DOHH2 (cell line): ENCODE data around the gene P2RX6.

ENCODE experiments used
- H3F3A ChIP-seq: fragments of 200-600 bp; sonication (generic), shearing (Covaris generic); 2 replicates; pipeline ENCODE4 v1.6.0; 2016; ENCODE audit warnings: antibody characterized with exemption, mild to moderate bottlenecking; ENCODE audit not compliant: control insufficient read depth, insufficient read depth
- H3K27ac ChIP-seq: fragments of 200-600 bp; sonication (generic); 2 replicates; pipeline ENCODE4 v1.5.1; 2014; ENCODE audit warnings: low read depth, mild to moderate bottlenecking, low read length, moderate library complexity
- H3K27me3 ChIP-seq: fragments of 200-600 bp; sonication (generic); 2 replicates; pipeline ENCODE4 v1.6.1; 2014; ENCODE audit warnings: mild to moderate bottlenecking, low read length, mixed read lengths; ENCODE audit not compliant: control insufficient read depth
- H3K36me3 ChIP-seq: fragments of 200-600 bp; sonication (generic); 2 replicates; pipeline ENCODE4 v1.6.1; 2014; ENCODE audit warnings: mild to moderate bottlenecking, low read length, moderate library complexity, mixed read lengths; ENCODE audit not compliant: control insufficient read depth
- H3K4me1 ChIP-seq: fragments of 200-600 bp; sonication (generic); 2 replicates; pipeline ENCODE4 v1.6.1; 2014; ENCODE audit warnings: mild to moderate bottlenecking, low read length, mixed read lengths; ENCODE audit not compliant: control insufficient read depth
- H3K4me2 ChIP-seq: fragments of 200-600 bp; sonication (generic); 2 replicates; pipeline ENCODE4 v1.6.0; 2014; ENCODE audit warnings: mild to moderate bottlenecking, low read length, moderate library complexity
- H3K4me3 ChIP-seq: fragments of 200-600 bp; sonication (generic); 2 replicates; pipeline ENCODE4 v1.5.1; 2014; ENCODE audit warnings: mild to moderate bottlenecking, low read length, mixed read lengths
- H3K79me2 ChIP-seq: fragments of 200-600 bp; sonication (generic); 2 replicates; pipeline ENCODE4 v1.6.1; 2014; ENCODE audit warnings: mild to moderate bottlenecking, low read length, mixed read lengths; ENCODE audit not compliant: control insufficient read depth
- H3K9me2 ChIP-seq: fragments of 200-600 bp; sonication (generic); replicated peaks from 2 replicates; pipeline ENCODE4 v1.6.1; 2014; ENCODE audit warnings: mild to moderate bottlenecking, low read length, mixed read lengths; ENCODE audit not compliant: control insufficient read depth
- H3K9me3 ChIP-seq: fragments of 200-600 bp; sonication (generic); 2 replicates; pipeline ENCODE4 v1.6.1; 2014; ENCODE audit warnings: antibody characterized with exemption, low read length, mixed read lengths; ENCODE audit not compliant: control insufficient read depth, insufficient read depth
- H4K20me1 ChIP-seq: fragments of 200-600 bp; sonication (generic); 2 replicates; pipeline ENCODE4 v1.6.0; 2014; ENCODE audit warnings: low read depth, mild to moderate bottlenecking, antibody characterized with exemption, low read length, moderate library complexity; ENCODE audit not compliant: control insufficient read depth, insufficient read depth
- CTCF ChIP-seq: fragments of 200-600 bp; sonication (generic); IDR thresholded peaks from one replicate; pipeline ENCODE4 v1.5.1; 2014; ENCODE audit warnings: antibody characterized with exemption, mild to moderate bottlenecking, low read depth, low read length; ENCODE audit not compliant: poor library complexity, severe bottlenecking
- EZH2phosphoT487 ChIP-seq: fragments of 200-600 bp; sonication (generic); IDR thresholded peaks from 2 replicates; pipeline ENCODE4 v1.6.1; 2017; ENCODE audit warnings: borderline replicate concordance, mild to moderate bottlenecking, antibody characterized with exemption, low read length, moderate library complexity, mixed read lengths

P2RX6 gene

GRCh38 chr22:21032868-21033688 lies 18.1 kb downstream of the P2RX6 start:
- no peaks in the 10 kb centered on the region for H3K36me3 ChIP-seq
- no peaks in the 10 kb centered on the region for H3K9me2 ChIP-seq
- H3K27ac ChIP-seq = no peak overlapping the region
- no peak overlapping the region for H3K4me3 ChIP-seq
- no peaks in the 10 kb centered on the region for H3K4me1 ChIP-seq
- H3K4me2 ChIP-seq = no peak overlapping the region
- H3K9me3 ChIP-seq = no peaks in the 10 kb centered on the region
- no peaks in the 10 kb centered on the region for H3K79me2 ChIP-seq
- no peaks in the 10 kb centered on the region for H3F3A ChIP-seq
- TF ChIP-seq CTCF = no peak
- TF ChIP-seq EZH2phosphoT487 = no peak
- H4K20me1 ChIP-seq = no peaks in the 10 kb centered on the region
- peaks cover 8% of the 10 kb centered on the region for H3K27me3 ChIP-seq

GRCh38 chr22:21033895-21034294 lies 18.9 kb downstream of the P2RX6 start:
- peaks cover 11% of the 10 kb centered on the region for H3K27me3 ChIP-seq
- no peak overlapping the region for H3K4me3 ChIP-seq
- TF ChIP-seq EZH2phosphoT487 = no peak
- no peak for TF ChIP-seq CTCF
- no peaks in the 10 kb centered on the region for H4K20me1 ChIP-seq
- H3K4me1 ChIP-seq = no peaks in the 10 kb centered on the region
- no peak overlapping the region for H3K27ac ChIP-seq
- no peaks in the 10 kb centered on the region for H3K36me3 ChIP-seq
- H3K9me2 ChIP-seq = no peaks in the 10 kb centered on the region
- no peaks in the 10 kb centered on the region for H3K79me2 ChIP-seq
- no peaks in the 10 kb centered on the region for H3K9me3 ChIP-seq
- no peaks in the 10 kb centered on the region for H3F3A ChIP-seq
- H3K4me2 ChIP-seq = no peak overlapping the region

- no peaks in the 10 kb centered on the region for H3F3A ChIP-seq
- H3K4me1 ChIP-seq = no peaks in the 10 kb centered on the region
- TF ChIP-seq CTCF (no peak), EZH2phosphoT487 (no peak)
- H3K9me3 ChIP-seq = no peaks in the 10 kb centered on the region
- no peaks in the 10 kb centered on the region for H3K36me3 ChIP-seq
- no peaks in the 10 kb centered on the region for H4K20me1 ChIP-seq
- H3K27me3 ChIP-seq = peaks cover 11% of the 10 kb centered on the region
- H3K9me2 ChIP-seq = no peaks in the 10 kb centered on the region
- no peak overlapping the region for H3K4me2 ChIP-seq
- H3K4me3 ChIP-seq = no peak overlapping the region
- no peaks in the 10 kb centered on the region for H3K79me2 ChIP-seq
- H3K27ac ChIP-seq = no peak overlapping the region
These were observed 20.0 kb downstream of the P2RX6 start for GRCh38 chr22:21034989-21035388.
